Measurements from ENCODE around the gene STXBP1. TPM values are rescaled to one million over a fixed set of nuclear protein-coding genes. Genes with fewer than 3 reads are reported as not detected.

The STXBP1 gene
- total and polyA plus RNA-seq, 2 of the 8 experiments (the other 6 are each of a cell fraction or from before 2014, with no cell fraction given): 11.5 to 60.9 TPM

DNA sequence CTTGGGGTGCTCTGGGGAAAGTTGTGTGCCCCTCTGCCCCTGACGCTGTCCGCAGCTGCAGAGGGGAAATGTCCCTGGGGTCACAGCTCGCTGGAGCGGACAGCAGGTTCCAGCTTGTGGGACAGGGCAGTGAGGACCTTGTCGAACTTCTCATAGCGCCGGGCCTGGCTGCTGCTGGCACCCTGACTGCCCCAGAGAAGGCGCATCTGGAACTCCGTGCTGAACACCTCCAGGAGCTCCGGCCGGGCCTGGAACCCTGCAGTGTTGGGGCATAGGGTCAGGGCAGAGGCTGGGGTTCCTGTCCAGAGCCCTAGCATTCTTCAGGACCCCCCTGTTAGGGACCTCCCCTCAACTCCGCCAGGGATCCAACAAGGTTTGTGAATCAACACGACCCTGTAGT lies 126.6 kb downstream of the STXBP1 start:
- ChIA-PET POLR2A (ENCODE audit: partially characterized antibody) (no interaction called here), CTCF (ENCODE audit: partially characterized antibody) (interaction anchor here (1.0 to 2.6 kb wide), 4 partner anchors 26 to 183 kb away, joined by 3 to 10 read pairs (median 6); no protein-coding TSS in a partner anchor)
- no peak overlapping the region for H2BK5ac ChIP-seq (ENCODE audit: low read depth, low read length)

More for the DNA sequence above, 126.6 kb downstream of the STXBP1 start:
- no peak for TF ChIP-seq RNF2 (IDR thresholded peaks at IDR 0.05; ENCODE audit: borderline replicate concordance, low read depth, low read length, missing control alignments, poor library complexity, severe bottlenecking)
- no peak for TF ChIP-seq SUZ12 (IDR thresholded peaks at IDR 0.05; ENCODE audit: low read length)
- no peak for TF ChIP-seq TCF12 (IDR thresholded peaks at IDR 0.05; ENCODE audit: low read depth, low read length)
- TF ChIP-seq NRF1 (IDR thresholded peaks at IDR 0.05; ENCODE audit: low read depth, low read length): no peak
- TF ChIP-seq RAD21 (IDR thresholded peaks at IDR 0.05 in 1 of 2, conservative IDR thresholded peaks at IDR 0.05 in 1 of 2; ENCODE audit: low read depth in 2 of 2, low read length in 2 of 2): no peak
- TF ChIP-seq POLR2A (IDR thresholded peaks at IDR 0.05; ENCODE audit: control extremely low read depth in 1 of 2, low read depth in 2 of 2, low read length in 2 of 2): no peak
- TF ChIP-seq EP300 (IDR thresholded peaks at IDR 0.05; ENCODE audit: borderline replicate concordance in 1 of 2, low read depth in 2 of 2, low read length in 2 of 2): no peak
- TF ChIP-seq RXRA (IDR thresholded peaks at IDR 0.05; ENCODE audit: insufficient read depth, low read depth, low read length): no peak
- TF ChIP-seq EZH2 (IDR thresholded peaks at IDR 0.05; ENCODE audit: low read depth, low read length, severe bottlenecking): no peak
- TF ChIP-seq NANOG (IDR thresholded peaks at IDR 0.05; ENCODE audit: insufficient read depth, low read depth, low read length, poor library complexity, severe bottlenecking): no peak
- no peak for TF ChIP-seq GTF2F1 (IDR thresholded peaks at IDR 0.05; ENCODE audit: borderline replicate concordance, low read depth, low read length)
- TF ChIP-seq BCL11A (IDR thresholded peaks at IDR 0.05; ENCODE audit: low read depth in 2 of 2, low read length in 2 of 2): no peak
- Histone ChIP-seq H2BK120ac (replicated peaks; ENCODE audit: low read depth, low read length) (no peak overlapping the region), H4K8ac (ENCODE audit: extremely low read depth, insufficient read depth, low read length) (no peak overlapping the region; the same call in 1 of the 2 replicates), H3K27me3 (replicated peaks in 1 of 4; ENCODE audit: control insufficient read depth in 3 of 4, extremely low read depth in 1 of 4, insufficient read depth in 3 of 4, low read length in 3 of 4) (no peaks in the 10 kb centered on the region), H3K4me1 (replicated peaks in 1 of 4; ENCODE audit: control insufficient read depth in 3 of 4, insufficient read depth in 4 of 4, low read length in 3 of 4) (peaks cover 3 to 11% (median 6%) of the 10 kb centered on the region in 4 experiments; a peak in 6 of 7 replicates), H2AK5ac (ENCODE audit: low read depth, low read length) (no peak overlapping the region), H3K4me3 (ENCODE audit: extremely low read depth in 1 of 4, insufficient read depth in 2 of 4, low read depth in 3 of 4, low read length in 4 of 4) (no peak overlapping the region), H3K79me1 (ENCODE audit: low read depth, low read length) (no peaks in the 10 kb centered on the region), H4K5ac (ENCODE audit: insufficient read length, low read depth, low read length) (no peak overlapping the region), H3K23me2 (ENCODE audit: low read depth, low read length) (peaks cover 9% of the 10 kb centered on the region; the same call in 1 of the 2 replicates), H3K4me2 (ENCODE audit: insufficient read depth in 1 of 2, low read depth in 2 of 2, low read length in 2 of 2) (no peak overlapping the region), H3K18ac (ENCODE audit: extremely low read depth, low read length) (no peak overlapping the region), H4K20me1 (replicated peaks in 1 of 2; ENCODE audit: control insufficient read depth in 1 of 2, insufficient read depth in 2 of 2, low read length in 2 of 2) (peaks cover 0 to 4% of the 10 kb centered on the region in 2 experiments), H2BK12ac (ENCODE audit: low read depth, low read length) (no peak overlapping the region), H3K9me3 (ENCODE audit: insufficient read depth in 2 of 2, low read depth in 1 of 2, low read length in 1 of 2) (no peaks in the 10 kb centered on the region), H3K14ac (ENCODE audit: insufficient read length) (no peak overlapping the region), H3K9ac (replicated peaks in 1 of 4; ENCODE audit: extremely low read depth in 1 of 4, low read depth in 3 of 4, low read length in 3 of 4) (no peak overlapping the region), H3K56ac (replicated peaks; ENCODE audit: insufficient read length, low read depth, low read length) (no peak overlapping the region), H3K4ac (replicated peaks; ENCODE audit: insufficient read length, low read depth, low read length) (no peak overlapping the region), H3K23ac (ENCODE audit: insufficient read length) (no peak overlapping the region), H2BK15ac (ENCODE audit: low read length) (no peak overlapping the region), H3K27ac (ENCODE audit: low read depth, low read length) (no peak overlapping the region; the same call in 1 of the 2 replicates), H3K79me2 (ENCODE audit: control insufficient read depth in 1 of 2, insufficient read depth in 2 of 2, low read length in 2 of 2) (no peaks in the 10 kb centered on the region), H4K91ac (replicated peaks; ENCODE audit: insufficient read length, low read length) (no peak overlapping the region), H2AFZ (ENCODE audit: low read length) (no peak overlapping the region), H3K36me3 (ENCODE audit: control insufficient read depth in 2 of 4, insufficient read depth in 4 of 4, low read length in 3 of 4) (no peaks in the 10 kb centered on the region), H2BK20ac (ENCODE audit: low read length) (no peak overlapping the region)
- DNase-seq (ENCODE audit: low read depth in 1 of 2, low spot score in 2 of 2) (no peak), FAIRE-seq (no peak)
- 90% methylated on average over 13 of the region's 13 CpGs; no CpG with 5 or more reads in 1 of the 2 experiments for WGBS, 2 experiments (ENCODE audit: extremely low coverage in 1 of 2, insufficient coverage in 1 of 2, insufficient read length in 1 of 2, insufficient replicate concordance in 2 of 2, low coverage in 1 of 2, low lambda C conversion rate in 2 of 2, missing lambda C conversion rate in 1 of 2)
